ENCODE measurements around the gene SRGAP2B. TPM values are rescaled to one million over a fixed set of nuclear protein-coding genes. Genes with fewer than 3 reads are reported as not detected.
"Not testable (repeated sequence)": the region's sequence is repeated elsewhere in the genome, so short reads cannot be mapped to it uniquely, and the experiment has no call there.

Gene SRGAP2B
- polyA plus RNA-seq, 12 donors, result 23.8 to 71.6 (median 34.2) TPM; not detected in 1

DNA sequence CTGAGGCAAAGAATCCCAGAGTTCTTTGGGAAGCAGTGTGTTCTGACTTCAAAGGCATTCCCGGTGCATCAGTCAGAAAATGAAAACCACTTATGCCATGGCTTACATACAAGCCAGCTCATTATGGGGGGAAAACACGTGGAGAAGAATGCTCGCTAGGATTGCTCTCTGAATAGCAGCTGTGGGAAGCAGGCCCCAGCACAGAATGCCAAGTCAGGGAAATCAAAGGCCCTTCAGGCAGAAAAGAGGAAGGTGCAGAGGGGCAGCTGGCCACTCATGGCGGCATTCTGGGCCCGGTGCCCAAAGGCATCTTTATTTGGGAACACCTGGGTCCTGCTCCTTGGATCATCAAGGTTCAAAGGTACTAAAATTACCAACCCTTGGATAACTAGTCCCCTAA, 184.4 kb downstream of the SRGAP2B start:
- not testable (repeated sequence) for DNase-seq

DNA sequence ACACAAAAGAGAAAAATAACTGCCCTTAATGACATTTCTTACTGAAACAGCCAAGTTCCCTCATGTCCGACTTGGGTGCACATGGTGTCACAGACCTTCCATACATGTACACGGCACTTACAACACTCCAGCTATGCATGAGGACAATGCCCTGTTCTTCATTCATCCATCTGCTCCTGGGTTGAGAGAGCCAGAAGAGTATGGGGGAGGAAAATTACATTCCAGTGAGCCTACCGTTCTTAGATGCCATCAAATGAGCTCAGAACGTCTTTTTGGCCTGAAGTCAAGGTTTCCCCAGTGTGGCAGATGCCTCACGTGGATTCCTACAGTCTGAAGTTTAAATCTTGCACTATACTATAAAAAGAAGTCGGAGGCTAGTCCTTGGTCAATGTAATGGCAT, 194.3 kb downstream of the SRGAP2B start:
- DNase-seq, result not testable (repeated sequence)

DNA sequence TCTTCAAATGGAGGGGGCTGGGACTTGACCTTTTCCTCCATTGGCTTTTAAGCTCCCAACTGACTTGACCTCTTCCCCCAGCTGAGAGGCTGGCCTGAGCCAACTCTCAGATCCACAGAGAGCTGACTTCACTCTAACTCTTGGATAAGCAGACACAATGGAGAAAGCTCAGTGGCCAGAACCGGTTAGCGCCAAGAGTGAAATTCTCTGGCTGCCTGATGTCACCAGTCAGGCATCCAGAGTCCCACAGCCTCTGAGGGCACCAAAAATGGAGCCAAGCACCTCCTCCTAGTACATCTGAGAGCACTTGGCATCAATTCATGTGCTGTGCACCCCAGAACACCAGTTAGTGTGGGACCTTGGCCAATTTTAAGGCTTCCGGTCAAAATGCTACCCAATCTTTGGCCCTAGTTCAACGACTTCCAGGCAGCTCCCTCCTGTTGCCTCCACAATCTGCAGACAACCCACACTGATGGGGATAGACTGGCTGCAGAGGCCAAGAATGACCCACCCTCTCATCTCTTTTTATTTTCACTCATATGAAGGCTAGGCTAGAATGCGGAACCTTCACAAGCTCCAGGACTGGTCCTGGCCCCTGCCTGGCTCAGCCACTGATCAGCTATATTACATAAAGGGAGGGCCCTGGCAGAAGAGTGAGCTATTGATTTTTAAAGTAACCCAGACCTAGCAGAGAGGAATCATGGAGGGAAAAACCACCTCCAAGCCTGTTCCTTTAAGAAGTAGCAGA, 200.5 kb downstream of the SRGAP2B start:
- DNase-seq, result not testable (repeated sequence)

DNA sequence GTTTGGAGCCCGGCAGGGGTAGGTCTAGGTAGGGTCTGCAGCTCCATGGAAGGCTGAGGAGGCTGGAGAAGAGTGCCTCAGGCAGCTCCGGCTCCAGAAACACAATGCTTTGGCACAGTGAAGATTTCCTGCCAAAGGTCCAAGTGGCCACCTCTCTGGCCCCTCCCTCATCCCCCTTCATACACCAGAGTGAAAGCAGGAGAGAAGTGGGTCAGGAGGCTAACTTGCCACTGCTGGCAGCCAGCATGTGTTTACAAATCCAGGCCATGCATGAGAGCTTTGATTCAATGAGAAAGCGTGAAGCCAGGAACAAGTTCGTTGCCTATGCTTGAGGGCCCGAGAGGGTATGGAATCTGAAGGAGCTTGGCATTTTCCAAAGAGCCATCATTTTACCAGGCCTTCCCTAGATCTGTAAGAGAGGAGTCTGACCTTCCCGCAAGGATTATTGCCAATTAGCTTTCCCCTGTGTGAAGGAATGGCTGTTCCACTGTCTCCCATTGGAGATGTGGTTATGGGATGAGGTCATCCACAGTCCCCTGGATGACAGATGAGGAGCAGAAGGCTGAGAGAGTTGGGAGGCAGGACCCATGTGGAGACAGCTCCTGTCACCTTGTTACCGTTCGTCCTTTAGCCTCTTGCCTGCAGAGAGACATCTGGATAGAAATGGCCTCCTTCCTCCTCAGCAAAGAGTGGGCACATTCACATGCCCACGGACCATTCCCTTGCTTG, 201.3 kb downstream of the SRGAP2B start:
- not testable (repeated sequence) for DNase-seq

DNA sequence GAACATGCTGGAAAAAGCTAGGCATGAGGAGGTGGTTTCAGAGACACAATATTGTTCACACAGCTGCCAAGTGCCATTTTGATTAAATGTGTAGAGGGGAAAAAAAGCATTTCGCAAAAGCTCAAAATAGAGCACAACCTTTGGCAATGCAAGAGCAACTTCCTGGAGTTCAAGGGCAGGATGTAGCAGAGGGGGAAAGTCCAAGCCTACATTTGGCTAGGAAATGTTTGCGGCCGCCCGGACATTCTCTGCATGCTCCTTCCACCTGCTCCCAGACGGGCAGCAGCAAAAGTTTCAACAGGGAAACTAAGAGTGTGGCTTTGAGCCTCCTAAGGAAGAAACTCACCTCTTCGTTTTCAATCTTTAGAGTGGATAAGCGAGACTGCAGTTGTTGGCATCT, 202.1 kb downstream of the SRGAP2B start:
- not testable (repeated sequence) for DNase-seq

DNA sequence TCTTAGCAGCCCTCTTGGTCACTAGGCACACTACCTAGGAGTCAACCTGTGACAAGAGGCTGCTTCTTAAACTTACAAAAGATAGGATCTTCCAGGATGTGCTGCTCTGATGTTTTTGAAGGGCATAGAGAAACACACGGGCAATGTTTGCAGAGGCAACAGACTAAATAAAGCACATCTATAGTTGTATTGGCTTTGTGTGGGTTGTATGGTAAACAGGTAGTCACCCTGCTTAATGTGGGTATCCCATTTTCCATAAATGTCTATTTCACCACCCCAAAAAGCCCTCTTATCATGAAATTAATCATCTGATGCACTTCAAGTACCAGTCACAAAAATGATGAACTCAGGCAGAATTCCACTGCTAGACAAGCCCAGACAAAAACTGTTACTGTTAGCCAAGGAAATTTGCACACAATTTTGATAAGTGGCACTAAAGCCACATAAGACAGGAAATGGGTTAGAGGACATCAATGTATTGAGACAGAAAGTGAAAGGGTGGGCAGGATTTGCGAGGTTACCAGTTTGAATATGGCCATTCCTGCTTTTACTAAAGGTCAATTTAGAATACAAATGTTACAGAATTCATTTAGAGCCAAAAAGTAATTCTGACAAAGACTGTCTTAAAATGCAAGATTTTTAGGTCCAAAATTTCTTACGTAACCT, 205.5 kb downstream of the SRGAP2B start:
- not testable (repeated sequence) for DNase-seq

DNA sequence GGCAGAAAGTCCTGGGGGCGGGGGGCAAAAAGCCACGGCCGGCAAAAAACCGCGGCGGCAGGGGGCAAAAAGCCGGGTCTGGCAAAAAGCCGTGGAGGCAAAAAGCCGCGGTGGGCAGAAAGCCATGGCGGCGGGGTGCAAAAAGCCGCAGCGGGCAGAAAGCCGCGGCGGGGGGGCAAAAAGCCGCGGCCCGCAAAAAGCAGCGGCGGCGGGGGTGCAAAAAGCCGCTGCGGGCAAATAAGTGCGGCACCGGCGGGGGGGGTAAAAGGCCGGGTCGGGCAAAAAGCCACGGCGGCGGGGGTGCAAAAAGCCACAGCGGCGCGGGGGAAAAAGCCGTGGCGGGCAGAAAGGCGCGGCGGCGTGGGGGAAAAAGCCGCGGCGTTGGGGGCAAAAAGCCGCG, 212.1 kb downstream of the SRGAP2B start:
- peak; percentile 11 for DNase-seq

DNA sequence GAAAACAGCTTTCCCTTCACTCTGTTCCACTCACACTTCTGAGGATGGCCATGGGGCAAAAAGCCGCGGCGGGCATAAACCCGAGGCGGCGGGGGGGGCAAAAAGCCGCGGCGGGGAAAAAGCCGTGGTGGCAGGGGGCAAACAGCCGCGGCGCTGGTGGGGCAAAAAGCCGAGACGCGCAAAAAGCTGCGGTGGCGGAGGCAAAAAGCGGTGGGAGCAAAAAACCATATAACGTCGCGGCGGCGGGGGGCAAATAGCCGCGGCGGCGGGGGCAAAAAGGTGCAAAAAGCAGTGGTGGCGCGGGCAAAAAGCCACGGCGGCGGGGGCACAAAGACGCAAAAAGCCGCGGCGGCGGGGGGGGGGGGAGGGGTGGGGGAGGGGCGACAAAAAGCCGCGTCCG, 212.8 kb downstream of the SRGAP2B start:
- DNase-seq, result not testable (repeated sequence)

DNA sequence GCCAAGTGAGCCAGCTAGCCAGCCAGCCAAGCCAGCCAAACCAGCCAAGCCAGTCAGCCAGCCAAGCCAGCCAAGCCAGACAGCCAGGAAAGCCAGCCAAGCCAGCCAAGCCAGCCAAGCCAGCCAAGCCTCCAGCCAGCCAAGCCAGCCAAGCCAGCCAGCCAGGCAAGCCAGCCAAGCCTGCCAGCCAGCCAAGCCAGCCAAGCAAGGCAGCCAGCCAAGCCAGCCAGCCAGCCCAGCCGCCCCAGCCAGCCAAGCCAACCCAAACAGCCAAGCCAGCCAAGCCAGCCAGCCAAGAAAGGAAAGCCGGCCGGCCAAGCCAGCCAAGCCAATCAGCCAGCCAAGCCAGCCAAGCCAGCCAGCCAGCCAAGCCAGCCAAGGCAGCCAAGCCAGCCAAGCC, 236.5 kb downstream of the SRGAP2B start:
- not testable (repeated sequence) for DNase-seq

Other genes with a start within 250 kb of the SRGAP2B start
- 1 to 10 TPM in 6 of 12 donors, under 1 TPM in 4, not detected in 2; 0.39 to 3.4 (median 1.3) TPM for gene FAM72D, start 646 bp upstream of the SRGAP2B start, polyA plus RNA-seq (ENCODE audit: insufficient read length in 12 of 12)
- gene PPIAL4D, start 146.8 kb upstream of the SRGAP2B start, polyA plus RNA-seq (ENCODE audit: insufficient read length in 12 of 12), result under 1 TPM in 2 of 12 donors, not detected in 10; 0.35 to 0.74 TPM

All from muscle of arm (tissue), 12 donors.